SHP77 treated with DMSO at 0.1 percent for 48 hours (cell line): ENCODE results near the gene ITIH5.

ENCODE experiments used
- DNase-seq: peaks from one replicate; lab custom pipeline; 2025; lab: John Stamatoyannopoulos, UW

Gene ITIH5

DNA sequence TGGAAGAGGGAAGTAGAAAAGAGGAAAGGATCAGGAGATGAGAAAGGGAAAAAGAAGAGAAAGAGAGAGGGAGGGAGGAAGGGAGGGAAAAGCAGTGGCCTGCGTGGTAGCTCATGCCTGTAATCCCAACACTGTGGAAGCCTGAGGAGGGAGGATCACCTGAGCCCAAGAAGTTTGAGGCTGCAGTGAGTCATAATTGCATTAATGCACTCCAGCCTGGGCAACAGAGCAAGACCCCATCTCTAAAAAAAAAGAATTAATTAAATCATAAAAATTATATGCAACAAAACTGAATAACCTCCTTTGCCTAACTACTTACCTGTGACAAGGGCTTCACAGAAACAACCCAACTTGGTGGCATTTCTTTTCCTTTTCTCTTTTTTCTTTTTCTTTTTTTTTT is 148.1 kb downstream of the ITIH5 start:
- no peak for DNase-seq

DNA sequence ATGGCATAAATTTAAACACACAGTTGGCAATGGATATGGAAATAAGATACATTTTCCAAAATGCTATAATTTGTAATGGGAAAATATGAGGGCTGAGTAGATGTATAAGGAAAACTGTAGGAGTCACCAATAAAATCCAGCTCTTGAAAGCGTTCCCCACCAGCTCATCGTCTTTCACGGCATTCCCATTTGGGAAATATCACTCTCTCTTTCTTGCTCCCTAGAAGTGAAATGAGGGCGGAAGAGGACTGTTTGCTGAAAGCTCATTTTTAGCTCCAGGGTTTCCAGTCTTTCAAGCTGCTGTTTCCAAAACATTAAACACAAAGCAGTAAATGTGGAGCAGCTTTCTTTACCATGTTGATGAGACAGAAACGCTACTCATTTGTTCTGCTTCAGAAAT is 151.3 kb downstream of the ITIH5 start:
- DNase-seq: no peak

DNA sequence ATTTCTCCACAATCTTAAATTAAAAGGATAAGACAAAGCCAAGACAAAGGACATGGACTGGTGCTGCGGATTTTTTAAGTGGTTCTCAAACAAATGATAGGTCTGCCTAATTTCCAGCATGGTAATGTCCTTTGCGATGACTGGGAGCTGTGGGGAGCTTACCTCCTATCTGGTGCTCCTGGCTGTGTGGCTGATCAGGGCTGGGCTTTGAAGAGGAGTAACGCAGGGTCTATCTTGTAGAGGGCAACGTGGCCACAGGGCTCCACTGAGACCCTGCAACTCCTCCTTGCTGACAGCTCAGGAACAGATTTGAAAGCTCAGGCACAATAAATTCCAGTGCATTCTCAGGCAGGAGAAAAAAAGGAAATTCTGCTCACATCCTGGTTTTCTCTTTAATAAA is 152.8 kb downstream of the ITIH5 start:
- DNase-seq: no peak

DNA sequence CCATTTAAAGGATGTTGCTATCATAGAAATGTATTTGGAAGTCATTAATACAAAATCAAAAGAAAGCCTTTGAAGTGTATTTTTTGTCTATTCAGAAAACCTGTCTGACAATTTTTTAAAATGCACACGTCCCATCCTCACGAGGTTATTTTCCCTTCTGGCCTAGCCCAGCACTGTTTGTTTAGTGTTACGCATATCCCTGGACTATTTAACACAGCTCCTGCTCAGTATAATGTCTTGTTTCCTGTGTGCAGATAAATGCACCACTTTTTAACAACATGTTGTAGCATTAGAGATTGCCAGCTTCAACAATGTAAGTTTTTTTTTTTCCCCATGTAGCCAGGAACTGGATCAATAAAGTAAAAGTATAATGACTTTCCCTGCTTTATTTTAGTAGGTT is 153.3 kb downstream of the ITIH5 start:
- no peak for DNase-seq

DNA sequence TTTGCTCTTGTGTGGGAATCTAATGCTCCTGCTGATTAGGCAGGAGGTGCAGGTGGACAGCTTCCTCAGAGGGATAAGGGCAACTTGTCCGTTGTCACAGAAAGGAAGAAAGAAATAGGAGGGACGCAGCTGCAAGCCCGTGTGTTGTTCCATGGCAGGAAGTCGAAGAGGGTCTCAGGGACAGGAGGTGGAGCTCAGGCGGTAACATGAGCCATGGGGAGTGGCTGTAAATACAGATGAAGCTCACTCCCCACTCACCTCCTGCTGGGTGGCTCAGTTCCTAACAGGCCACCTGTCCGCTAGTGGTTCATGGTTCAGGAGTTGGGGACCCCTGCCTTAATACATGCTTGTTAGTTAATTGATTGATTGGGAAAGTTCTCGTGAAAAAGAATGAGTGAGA is 154.3 kb downstream of the ITIH5 start:
- no peak for DNase-seq

DNA sequence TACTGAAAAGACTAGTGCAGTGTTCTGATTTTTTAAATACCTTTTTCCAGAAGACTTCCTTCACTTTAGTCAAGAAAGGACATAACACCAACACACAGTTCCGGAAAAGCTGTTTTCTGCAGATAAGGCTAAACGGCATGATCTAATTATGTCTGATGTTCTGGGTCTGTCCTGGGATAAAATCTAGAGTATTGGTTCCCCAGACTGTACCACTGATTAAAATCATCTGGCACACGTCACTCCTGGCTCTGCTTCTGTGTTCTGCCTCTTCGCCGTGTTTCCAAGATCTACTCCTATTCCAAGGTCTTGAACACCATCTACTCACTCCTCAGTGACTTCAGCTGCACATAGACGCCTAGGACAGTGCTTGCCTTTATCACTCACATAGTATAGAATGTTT is 155.2 kb downstream of the ITIH5 start:
- no peak for DNase-seq
